ENCODE data around the gene M6PR. TPM values are rescaled to one million over a fixed set of nuclear protein-coding genes. Genes with fewer than 3 reads are reported as not detected.
"Not testable (repeated sequence)": the region's sequence is repeated elsewhere in the genome, so short reads cannot be mapped to it uniquely, and the experiment has no call there.

The M6PR gene
- total RNA-seq, 1 donor, result 143 TPM

DNA sequence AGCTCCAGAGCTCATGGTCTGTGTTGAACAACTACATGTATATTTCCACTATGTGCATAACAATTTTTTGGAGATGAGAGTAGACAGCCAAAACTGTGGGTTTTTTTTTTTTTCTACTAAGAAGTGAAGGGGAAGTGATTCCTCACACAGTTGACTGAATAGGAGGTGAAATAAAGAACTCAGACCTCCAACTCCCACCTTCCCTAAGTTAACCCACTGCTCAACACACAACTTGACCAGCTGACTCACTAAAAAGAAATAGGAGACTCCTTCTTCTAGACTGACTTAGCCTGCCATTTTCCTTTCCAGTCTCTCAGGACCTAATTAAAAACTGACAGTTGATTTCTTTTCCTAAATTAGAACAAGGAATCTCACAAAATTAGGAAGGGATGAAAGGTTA, 1.7 kb downstream of the M6PR start:
- TF ChIP-seq CTCF (IDR thresholded peaks at IDR 0.05; ENCODE audit: extremely low read depth, low read depth, low read length), result no peak
- Histone ChIP-seq H3K4me1 (ENCODE audit: insufficient read depth, low read length) (peaks cover 24% of the 10 kb centered on the region), H3K4me3 (ENCODE audit: insufficient read depth, low read length) (no peak overlapping the region), H3K27me3 (ENCODE audit: insufficient read depth, low read length) (no peaks in the 10 kb centered on the region), H3K79me2 (ENCODE audit: insufficient read depth, low read length) (peaks cover 54% of the 10 kb centered on the region), H2AFZ (ENCODE audit: low read length) (no peak overlapping the region), H3K27ac (ENCODE audit: low read depth, low read length) (no peak overlapping the region), H3K9me3 (ENCODE audit: low read depth, low read length) (no peaks in the 10 kb centered on the region), H4K20me1 (ENCODE audit: insufficient read depth, low read length) (peaks cover 21% of the 10 kb centered on the region), H3K4me2 (ENCODE audit: insufficient read depth, low read length) (peak overlapping the region; percentile 91), H3K36me3 (ENCODE audit: insufficient read depth, low read length) (peaks cover 29% of the 10 kb centered on the region)
- DNase-seq (ENCODE audit: insufficient read length, low spot score, missing footprints), result no peak

- Histone ChIP-seq H3K79me2 (ENCODE audit: insufficient read depth, low read length) (peaks cover 54% of the 10 kb centered on the region), H3K36me3 (ENCODE audit: insufficient read depth, low read length) (peaks cover 37% of the 10 kb centered on the region), H3K4me2 (ENCODE audit: insufficient read depth, low read length) (no peak overlapping the region), H3K4me3 (ENCODE audit: insufficient read depth, low read length) (no peak overlapping the region), H4K20me1 (ENCODE audit: insufficient read depth, low read length) (peaks cover 21% of the 10 kb centered on the region), H3K4me1 (ENCODE audit: insufficient read depth, low read length) (peaks cover 24% of the 10 kb centered on the region), H3K27ac (ENCODE audit: low read depth, low read length) (no peak overlapping the region), H3K27me3 (ENCODE audit: insufficient read depth, low read length) (no peaks in the 10 kb centered on the region), H2AFZ (ENCODE audit: low read length) (no peak overlapping the region), H3K9me3 (ENCODE audit: low read depth, low read length) (no peaks in the 10 kb centered on the region)
- no peak for TF ChIP-seq CTCF (IDR thresholded peaks at IDR 0.05; ENCODE audit: extremely low read depth, low read depth, low read length)
- DNase-seq (ENCODE audit: insufficient read length, low spot score, missing footprints), result no peak
Observed at GRCh38 chr12:8946733-8947132, 2.7 kb downstream of the M6PR start.

DNA sequence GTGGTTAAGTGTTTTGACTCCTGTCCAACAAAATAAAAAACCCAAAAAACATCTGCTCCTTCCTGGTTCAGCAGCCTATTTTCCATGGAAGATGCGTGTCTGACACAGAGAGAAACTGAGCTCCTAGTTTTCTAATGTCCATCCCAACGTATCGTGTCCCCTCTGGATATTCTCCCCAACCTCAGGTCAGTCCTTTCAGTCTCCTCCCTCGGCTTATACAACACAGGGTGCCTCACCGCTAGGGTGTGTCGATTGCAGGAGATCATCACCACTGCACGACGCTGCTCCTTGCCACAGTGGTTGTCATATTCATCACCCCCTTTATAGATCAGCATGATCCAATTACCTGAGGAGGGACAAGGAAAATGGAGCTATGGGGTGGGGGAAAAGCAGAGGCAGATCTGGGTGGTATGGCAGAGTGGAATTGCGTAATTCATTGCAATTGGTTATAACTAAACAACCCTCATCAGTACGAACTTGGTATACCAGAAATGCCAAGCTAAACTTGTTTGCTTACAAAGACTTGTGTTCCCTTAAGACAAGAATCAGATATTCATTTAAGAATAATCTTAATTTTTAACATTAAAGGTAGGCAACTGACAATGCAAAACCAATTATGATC, 5.8 kb downstream of the M6PR start:
- H3K36me3 ChIP-seq (ENCODE audit: insufficient read depth, low read length), result peaks cover 45% of the 10 kb centered on the region
- H4K20me1 ChIP-seq (ENCODE audit: insufficient read depth, low read length), result peaks cover 21% of the 10 kb centered on the region
- no peaks in the 10 kb centered on the region for H3K27me3 ChIP-seq (ENCODE audit: insufficient read depth, low read length)
- H3K9me3 ChIP-seq (ENCODE audit: low read depth, low read length), result no peaks in the 10 kb centered on the region
- H2AFZ ChIP-seq (ENCODE audit: low read length), result no peak overlapping the region
- H3K4me1 ChIP-seq (ENCODE audit: insufficient read depth, low read length), result peaks cover 15% of the 10 kb centered on the region
- no peak for TF ChIP-seq CTCF (IDR thresholded peaks at IDR 0.05; ENCODE audit: extremely low read depth, low read depth, low read length)
- no peak overlapping the region for H3K27ac ChIP-seq (ENCODE audit: low read depth, low read length)
- DNase-seq (ENCODE audit: insufficient read length, low spot score, missing footprints), result no peak
- H3K4me2 ChIP-seq (ENCODE audit: insufficient read depth, low read length), result no peak overlapping the region
- H3K79me2 ChIP-seq (ENCODE audit: insufficient read depth, low read length), result peaks cover 47% of the 10 kb centered on the region
- H3K4me3 ChIP-seq (ENCODE audit: insufficient read depth, low read length), result no peak overlapping the region

- no peak for DNase-seq (ENCODE audit: insufficient read length, low spot score, missing footprints)
- peaks cover 10% of the 10 kb centered on the region for H4K20me1 ChIP-seq (ENCODE audit: insufficient read depth, low read length)
- H3K4me2 ChIP-seq (ENCODE audit: insufficient read depth, low read length), result no peak overlapping the region
- peaks cover 48% of the 10 kb centered on the region for H3K36me3 ChIP-seq (ENCODE audit: insufficient read depth, low read length)
- no peak overlapping the region for H2AFZ ChIP-seq (ENCODE audit: low read length)
- H3K79me2 ChIP-seq (ENCODE audit: insufficient read depth, low read length), result peaks cover 29% of the 10 kb centered on the region
- TF ChIP-seq CTCF (IDR thresholded peaks at IDR 0.05; ENCODE audit: extremely low read depth, low read depth, low read length), result no peak
- H3K4me3 ChIP-seq (ENCODE audit: insufficient read depth, low read length), result no peak overlapping the region
- H3K4me1 ChIP-seq (ENCODE audit: insufficient read depth, low read length), result no peaks in the 10 kb centered on the region
- H3K27ac ChIP-seq (ENCODE audit: low read depth, low read length), result no peak overlapping the region
- H3K27me3 ChIP-seq (ENCODE audit: insufficient read depth, low read length), result no peaks in the 10 kb centered on the region
- no peaks in the 10 kb centered on the region for H3K9me3 ChIP-seq (ENCODE audit: low read depth, low read length)
Observed at GRCh38 chr12:8941691-8942478, 7.6 kb downstream of the M6PR start.

GRCh38 chr12:8937842-8938442, 11.5 kb downstream of the M6PR start:
- H3K27me3 ChIP-seq (ENCODE audit: insufficient read depth, low read length); H2AFZ ChIP-seq (ENCODE audit: low read length); H3K4me2 ChIP-seq (ENCODE audit: insufficient read depth, low read length); H3K4me3 ChIP-seq (ENCODE audit: insufficient read depth, low read length); DNase-seq (ENCODE audit: insufficient read length, low spot score, missing footprints); H4K20me1 ChIP-seq (ENCODE audit: insufficient read depth, low read length); H3K79me2 ChIP-seq (ENCODE audit: insufficient read depth, low read length); H3K27ac ChIP-seq (ENCODE audit: low read depth, low read length); H3K4me1 ChIP-seq (ENCODE audit: insufficient read depth, low read length); H3K9me3 ChIP-seq (ENCODE audit: low read depth, low read length): not testable (repeated sequence)
- H3K36me3 ChIP-seq (ENCODE audit: insufficient read depth, low read length), result peaks cover 23% of the 10 kb centered on the region

Measured in osteoblast (primary cell).